Measurements from ENCODE around the gene DEFB132. TPM values are rescaled to one million over a fixed set of nuclear protein-coding genes. Genes with fewer than 3 reads are reported as not detected.
"Not testable (repeated sequence)": the region's sequence is repeated elsewhere in the genome, so short reads cannot be mapped to it uniquely, and the experiment has no call there.

Gene DEFB132
- total RNA-seq, 3 donors from 2014 or later = not detected

- intact Hi-C loops (cut with DNase I, micrococcal nuclease) = no loop called here
- ATAC-seq (no peak), DNase-seq (no peak)
- no peaks in the 10 kb centered on the region for H3K4me1 ChIP-seq (ENCODE audit: low read depth)
- no peak overlapping the region for H3K4me3 ChIP-seq
- H3K9me3 ChIP-seq = no peaks in the 10 kb centered on the region
- H3K36me3 ChIP-seq (ENCODE audit: low read depth) = no peaks in the 10 kb centered on the region
- TF ChIP-seq, protein P1, sequence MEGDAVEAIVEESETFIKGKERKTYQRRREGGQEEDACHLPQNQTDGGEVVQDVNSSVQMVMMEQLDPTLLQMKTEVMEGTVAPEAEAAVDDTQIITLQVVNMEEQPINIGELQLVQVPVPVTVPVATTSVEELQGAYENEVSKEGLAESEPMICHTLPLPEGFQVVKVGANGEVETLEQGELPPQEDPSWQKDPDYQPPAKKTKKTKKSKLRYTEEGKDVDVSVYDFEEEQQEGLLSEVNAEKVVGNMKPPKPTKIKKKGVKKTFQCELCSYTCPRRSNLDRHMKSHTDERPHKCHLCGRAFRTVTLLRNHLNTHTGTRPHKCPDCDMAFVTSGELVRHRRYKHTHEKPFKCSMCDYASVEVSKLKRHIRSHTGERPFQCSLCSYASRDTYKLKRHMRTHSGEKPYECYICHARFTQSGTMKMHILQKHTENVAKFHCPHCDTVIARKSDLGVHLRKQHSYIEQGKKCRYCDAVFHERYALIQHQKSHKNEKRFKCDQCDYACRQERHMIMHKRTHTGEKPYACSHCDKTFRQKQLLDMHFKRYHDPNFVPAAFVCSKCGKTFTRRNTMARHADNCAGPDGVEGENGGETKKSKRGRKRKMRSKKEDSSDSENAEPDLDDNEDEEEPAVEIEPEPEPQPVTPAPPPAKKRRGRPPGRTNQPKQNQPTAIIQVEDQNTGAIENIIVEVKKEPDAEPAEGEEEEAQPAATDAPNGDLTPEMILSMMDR (IDR thresholded peaks at IDR 0.05) = no peak
Measured at GRCh38 chr20:217266-217665, 40.3 kb upstream of the DEFB132 start.

DNA sequence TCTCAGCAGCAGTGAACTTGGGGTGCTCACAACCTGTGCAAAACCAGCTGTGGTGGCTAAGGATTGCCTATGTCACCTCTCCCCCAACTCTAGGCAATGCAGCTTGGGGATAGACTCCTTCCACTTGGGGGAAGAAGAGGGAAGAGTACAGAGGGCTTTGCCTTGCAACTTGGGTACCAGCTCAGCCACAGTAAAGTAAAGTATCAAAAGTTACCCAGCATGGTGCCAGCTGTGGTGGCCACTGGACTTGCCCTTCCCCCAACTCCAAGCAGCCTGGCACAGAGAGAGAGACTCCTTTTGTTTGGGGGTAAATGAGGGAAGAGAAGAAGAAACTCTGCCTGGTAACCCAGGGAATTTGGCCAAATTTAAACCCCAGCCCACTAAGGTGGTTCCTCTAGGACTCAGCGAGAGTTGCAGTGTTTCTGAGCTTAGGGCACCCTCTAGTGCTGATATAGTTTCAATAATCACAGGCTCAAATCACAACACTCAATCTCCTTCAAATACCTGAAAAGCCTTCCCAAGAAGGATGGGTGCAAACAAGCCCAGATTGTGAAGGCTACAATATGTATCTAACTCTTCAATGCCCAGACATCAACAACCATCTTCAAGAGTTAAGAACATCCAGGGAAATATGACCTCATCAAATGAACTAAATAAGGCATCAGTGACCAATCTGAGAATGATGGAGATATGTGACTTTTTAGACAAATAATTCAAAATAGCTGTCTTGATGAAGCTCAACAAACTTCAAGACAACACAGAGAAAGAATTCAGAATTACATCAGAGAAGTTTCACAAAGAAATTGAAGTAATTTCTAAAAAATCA is 38.0 kb upstream of the DEFB132 start:
- TF ChIP-seq, protein P1 (IDR thresholded peaks at IDR 0.05) = no peak
- intact Hi-C loops (cut with DNase I, micrococcal nuclease) = no loop called here
- H3K36me3 ChIP-seq (ENCODE audit: low read depth) = no peaks in the 10 kb centered on the region
- H3K4me3 ChIP-seq = no peak overlapping the region
- no peaks in the 10 kb centered on the region for H3K4me1 ChIP-seq (ENCODE audit: low read depth)
- no peaks in the 10 kb centered on the region for H3K9me3 ChIP-seq
- ATAC-seq (no peak), DNase-seq (no peak)

DNA sequence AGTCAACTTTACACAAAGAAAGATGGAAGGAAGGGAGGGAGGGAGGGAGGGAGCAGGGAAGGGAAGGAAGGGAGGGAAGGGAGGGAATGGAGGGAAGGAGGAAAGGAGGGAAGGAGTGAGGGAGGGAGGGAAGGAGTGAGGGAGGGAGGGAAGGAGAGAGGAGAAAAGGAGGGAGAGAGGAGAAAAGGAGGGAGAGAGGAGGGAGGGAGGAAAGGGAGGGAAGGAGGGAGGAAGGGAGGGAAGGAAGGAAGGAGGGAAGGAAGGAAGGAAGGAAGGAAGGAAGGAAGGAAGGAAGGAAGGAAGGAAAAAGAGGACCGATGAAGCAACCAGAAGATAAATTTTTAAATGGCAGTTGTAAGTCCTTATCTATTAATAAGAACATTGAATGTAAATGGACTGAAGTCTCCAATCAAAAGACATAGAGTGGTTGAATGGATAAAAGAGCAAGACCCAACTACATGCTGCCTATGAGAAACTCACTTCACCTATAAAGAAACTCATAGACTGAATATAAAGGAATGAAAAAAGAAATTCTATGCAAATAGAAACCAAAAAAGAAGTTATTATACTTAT is 36.2 kb upstream of the DEFB132 start:
- intact Hi-C loops (cut with DNase I, micrococcal nuclease) = no loop called here
- no peaks in the 10 kb centered on the region for H3K36me3 ChIP-seq (ENCODE audit: low read depth)
- ATAC-seq (no peak), DNase-seq (no peak)
- H3K4me1 ChIP-seq (ENCODE audit: low read depth) = no peaks in the 10 kb centered on the region
- no peaks in the 10 kb centered on the region for H3K9me3 ChIP-seq
- TF ChIP-seq, protein P1 (IDR thresholded peaks at IDR 0.05) = no peak
- no peak overlapping the region for H3K4me3 ChIP-seq

DNA sequence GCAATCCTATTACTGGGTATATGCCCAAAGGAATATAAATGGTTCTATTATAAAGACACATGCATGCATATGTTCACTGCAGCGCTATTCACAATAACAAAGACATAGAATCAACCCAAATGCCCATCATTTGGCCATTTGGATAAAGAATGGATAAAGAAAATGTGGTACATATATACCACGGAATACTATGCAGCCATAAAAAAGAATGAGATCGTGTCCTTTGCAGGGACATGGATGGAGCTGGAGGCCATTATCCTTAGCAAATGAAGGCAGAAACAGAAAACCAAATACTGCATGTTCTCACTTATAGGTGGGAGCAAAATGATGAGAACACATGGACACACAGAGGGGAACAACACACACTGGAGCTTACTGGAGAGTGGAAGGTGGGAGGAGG is 31.6 kb upstream of the DEFB132 start:
- DNase-seq; H3K4me3 ChIP-seq; H3K4me1 ChIP-seq (ENCODE audit: low read depth); H3K9me3 ChIP-seq; H3K36me3 ChIP-seq (ENCODE audit: low read depth); intact Hi-C loops (cut with DNase I, micrococcal nuclease); ATAC-seq: not testable (repeated sequence)

DNA sequence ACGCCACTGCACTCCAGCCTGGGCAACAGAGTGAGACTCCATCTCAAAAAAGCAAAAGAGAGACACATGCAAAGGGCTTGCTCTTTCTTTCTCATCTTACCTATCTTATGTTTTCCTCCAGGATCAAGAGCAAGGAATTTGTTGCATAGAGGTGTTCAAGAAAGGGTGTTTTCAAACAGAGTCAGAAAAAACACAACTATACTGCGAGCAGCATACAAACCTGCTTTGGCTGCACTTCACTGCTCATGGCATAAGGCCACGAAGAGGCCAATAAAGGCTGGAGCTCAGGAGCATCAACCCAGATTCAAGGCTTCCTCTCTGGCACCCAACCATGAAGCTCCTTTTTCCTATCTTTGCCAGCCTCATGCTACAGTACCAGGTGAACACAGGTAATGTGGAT is 30.6 kb upstream of the DEFB132 start, which contains the start of gene DEFB129:
TSS of gene DEFB129 (plus strand) at position 301 of the 400 bp plus-strand sequence. CDS start at position 332, 31 bp downstream.
- ATAC-seq = no peak
- no peaks in the 10 kb centered on the region for H3K9me3 ChIP-seq
- no peak within 1 kb of the TSS for H3K4me3 ChIP-seq
- no peaks in the 10 kb centered on the region for H3K36me3 ChIP-seq (ENCODE audit: low read depth)
- intact Hi-C loops (cut with DNase I, micrococcal nuclease) = no loop called here
- no peak for DNase-seq
- H3K4me1 ChIP-seq (ENCODE audit: low read depth) = no peaks in the 10 kb centered on the region
- TF ChIP-seq, protein P1 (IDR thresholded peaks at IDR 0.05) = no peak

GRCh38 chr20:227439-228105 is 30.0 kb upstream of the DEFB132 start:
- ATAC-seq (no peak), DNase-seq (no peak)
- TF ChIP-seq, protein P1 (IDR thresholded peaks at IDR 0.05) = no peak
- Histone ChIP-seq H3K4me1 (ENCODE audit: low read depth) (no peaks in the 10 kb centered on the region), H3K4me3 (no peak overlapping the region), H3K36me3 (ENCODE audit: low read depth) (no peaks in the 10 kb centered on the region), H3K9me3 (no peaks in the 10 kb centered on the region)
- intact Hi-C loops (cut with DNase I, micrococcal nuclease) = no loop called here

All from mucosa of descending colon (tissue), 3 donors.